ENCODE results near the gene LRPAP1.

LRPAP1 gene

GRCh38 chr4:3483471-3483921 lies 48.7 kb downstream of the LRPAP1 start:
- DNase-seq = no peak

GRCh38 chr4:3482707-3483106 lies 49.5 kb downstream of the LRPAP1 start:
- DNase-seq = no peak

- no peak for DNase-seq
These were observed 50.3 kb downstream of the LRPAP1 start for GRCh38 chr4:3481783-3482393.

- DNase-seq = no peak
These were observed 51.1 kb downstream of the LRPAP1 start for GRCh38 chr4:3481113-3481531.

- peak; percentile 50 for DNase-seq
These were observed 51.6 kb downstream of the LRPAP1 start for GRCh38 chr4:3480528-3481112.

GRCh38 chr4:3479358-3480101 lies 52.7 kb downstream of the LRPAP1 start:
- DNase-seq = no peak

GRCh38 chr4:3478446-3479357 lies 53.5 kb downstream of the LRPAP1 start:
- DNase-seq = no peak

GRCh38 chr4:3477750-3478430 lies 54.3 kb downstream of the LRPAP1 start:
- no peak for DNase-seq

- no peak for DNase-seq
These were observed 55.1 kb downstream of the LRPAP1 start for GRCh38 chr4:3476936-3477749.

- no peak for DNase-seq
These were observed 55.9 kb downstream of the LRPAP1 start for GRCh38 chr4:3476341-3476747.

- no peak for DNase-seq
These were observed 56.4 kb downstream of the LRPAP1 start for GRCh38 chr4:3475713-3476260.

- no peak for DNase-seq
These were observed 57.0 kb downstream of the LRPAP1 start for GRCh38 chr4:3475041-3475712.

GRCh38 chr4:3473996-3474765 lies 58.0 kb downstream of the LRPAP1 start:
- DNase-seq = no peak

GRCh38 chr4:3473181-3473950 lies 58.9 kb downstream of the LRPAP1 start:
- no peak for DNase-seq

- DNase-seq = no peak
These were observed 59.6 kb downstream of the LRPAP1 start for GRCh38 chr4:3472411-3473141.

GRCh38 chr4:3471886-3472285 lies 60.3 kb downstream of the LRPAP1 start:
- DNase-seq = no peak

GRCh38 chr4:3471098-3471760 lies 61.0 kb downstream of the LRPAP1 start:
- no peak for DNase-seq

All from CD4-positive, alpha-beta T cell treated with Interleukin-4 for 4 hours (primary cell).